NCI-H526 (cell line): ENCODE results near the gene ATP13A5.

Source experiments
- DNase-seq, 2 experiments: peaks; one replicate each; lab custom pipeline; 2025; lab: John Stamatoyannopoulos, UW

Gene ATP13A5

DNA sequence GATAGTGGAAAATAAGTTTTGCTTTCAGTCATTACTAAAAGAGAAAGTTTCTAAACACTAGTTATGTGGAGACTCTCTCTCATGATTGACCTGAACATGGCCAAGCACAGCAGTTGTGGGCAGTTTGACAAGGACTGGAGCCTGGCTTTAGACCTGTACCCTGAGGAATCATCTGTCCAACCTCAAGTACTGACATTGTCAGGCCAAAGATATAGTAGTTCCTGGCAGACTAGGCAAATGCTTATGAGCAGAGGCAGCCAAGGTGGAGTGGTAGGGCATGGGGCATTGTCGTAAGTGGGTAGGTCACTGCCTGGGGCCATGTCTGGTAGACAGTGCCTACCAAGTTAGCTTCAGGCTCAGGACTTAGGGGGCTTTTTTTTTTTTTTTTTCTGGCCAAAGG lies 116.6 kb downstream of the ATP13A5 start:
- no peak for DNase-seq

DNA sequence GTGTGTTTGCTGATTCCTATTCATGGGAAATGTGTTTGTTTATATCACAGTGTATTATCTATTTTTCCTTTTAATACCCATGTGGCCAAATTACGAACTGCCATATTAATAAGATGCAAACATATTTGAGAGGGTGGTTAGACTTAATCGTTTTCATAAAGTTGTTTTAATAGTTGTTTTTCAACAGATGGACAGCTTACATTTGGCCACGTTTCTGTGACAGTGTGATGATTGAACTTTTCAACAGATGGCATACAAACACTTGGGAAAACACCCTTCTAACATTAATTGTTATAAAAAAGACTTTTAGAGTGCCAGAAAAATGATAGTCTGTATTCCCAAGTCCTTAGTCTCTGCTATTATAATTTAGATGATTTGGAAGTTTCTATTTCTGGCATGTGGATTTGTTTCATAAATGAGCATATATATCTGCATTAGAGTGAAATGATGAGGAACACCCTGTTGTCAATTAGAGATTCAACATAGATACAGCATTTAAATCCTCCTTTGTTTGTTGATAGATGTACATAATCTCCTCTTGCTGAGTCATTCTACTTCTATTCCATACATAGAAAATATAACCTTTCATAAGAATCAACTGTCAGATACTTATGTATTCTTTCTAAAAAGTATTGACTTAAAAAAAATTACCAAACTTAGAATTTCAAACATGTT lies 124.4 kb downstream of the ATP13A5 start:
- DNase-seq = no peak

DNA sequence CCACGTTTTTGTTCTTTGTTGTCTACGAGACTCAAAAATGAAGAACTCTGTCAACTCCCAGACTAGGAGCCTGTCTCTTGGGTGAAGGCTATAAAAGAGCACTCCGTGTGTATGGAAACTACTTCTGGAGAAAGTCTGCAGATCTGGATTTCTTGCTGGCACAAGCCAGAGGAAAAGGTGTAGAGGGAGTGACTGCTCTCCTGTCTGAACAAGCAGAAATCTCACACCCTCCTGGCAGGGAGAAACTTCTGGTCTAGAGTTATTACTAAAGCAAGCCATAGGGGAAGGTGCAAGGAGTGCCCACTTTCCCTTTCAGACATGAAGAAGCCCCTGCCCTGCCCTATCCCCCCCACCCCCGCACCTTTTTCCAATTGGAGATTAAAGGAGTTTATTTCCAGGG lies 128.1 kb downstream of the ATP13A5 start:
- no peak for DNase-seq

DNA sequence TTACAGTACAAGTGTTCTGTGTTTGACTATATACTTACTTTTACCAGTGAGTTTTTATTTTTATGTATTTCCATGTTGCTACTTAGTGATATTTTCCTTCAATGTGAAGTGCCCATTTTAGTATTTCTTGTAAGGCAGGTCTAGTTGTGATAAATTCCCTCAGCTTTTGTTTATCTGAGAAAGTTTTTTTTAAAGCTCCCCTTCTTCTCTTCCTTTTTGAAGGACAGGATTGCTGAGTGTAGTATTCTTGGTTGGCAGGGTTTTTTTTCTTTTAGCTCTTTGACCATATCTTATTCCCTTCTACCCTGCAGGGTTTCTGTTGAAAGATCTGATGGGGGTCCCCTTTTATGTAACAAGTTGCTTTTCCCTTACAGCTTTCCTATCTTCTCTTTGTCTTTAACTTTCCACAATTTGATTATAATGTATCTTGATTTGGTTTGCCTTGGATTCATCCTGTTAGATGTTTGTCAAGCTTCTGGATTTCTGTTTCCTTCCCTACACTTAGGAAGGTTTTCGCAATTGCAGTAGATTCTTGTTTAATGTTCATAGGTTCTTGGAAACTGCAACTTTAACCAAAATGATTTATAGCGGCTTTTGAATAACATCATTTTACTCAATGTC lies 129.6 kb downstream of the ATP13A5 start:
- DNase-seq = no peak

DNA sequence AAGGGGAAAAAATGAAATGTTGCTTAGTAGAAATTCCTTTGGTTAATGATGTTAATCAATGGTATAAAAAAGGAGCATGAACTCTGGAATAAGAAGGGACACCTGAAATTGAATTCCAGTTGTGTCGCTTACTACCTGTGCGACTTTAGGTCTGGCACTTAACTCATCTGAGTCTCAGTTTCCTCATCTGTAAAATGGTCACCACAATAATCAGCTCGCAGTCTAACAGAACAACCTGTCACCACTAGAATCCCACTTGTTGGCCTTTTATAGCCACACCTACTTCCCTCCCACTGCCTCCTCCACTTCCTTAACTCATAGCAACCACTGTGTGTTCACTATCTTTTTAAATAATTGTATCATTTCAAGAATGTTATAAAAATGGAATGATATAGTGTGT lies 135.0 kb downstream of the ATP13A5 start:
- no peak for DNase-seq

DNA sequence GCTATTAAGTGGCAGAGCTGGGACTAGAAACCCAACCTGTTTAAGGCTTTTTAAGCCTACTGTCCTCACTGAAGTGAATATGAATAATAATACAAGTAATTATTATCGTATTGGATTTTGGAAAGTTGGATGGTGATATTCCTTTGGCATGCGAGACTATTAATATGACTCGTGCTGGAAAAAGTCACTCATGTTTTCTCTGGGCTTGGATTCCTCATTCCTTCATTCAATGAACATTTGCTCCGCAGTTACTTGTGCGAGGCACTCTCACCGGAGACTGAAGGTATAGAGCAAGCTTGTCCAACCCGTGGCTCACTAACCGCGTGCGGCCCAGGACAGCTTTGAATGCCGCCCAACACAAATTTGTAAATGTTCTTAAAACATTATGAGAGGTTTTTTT lies 136.8 kb downstream of the ATP13A5 start:
- no peak for DNase-seq

DNA sequence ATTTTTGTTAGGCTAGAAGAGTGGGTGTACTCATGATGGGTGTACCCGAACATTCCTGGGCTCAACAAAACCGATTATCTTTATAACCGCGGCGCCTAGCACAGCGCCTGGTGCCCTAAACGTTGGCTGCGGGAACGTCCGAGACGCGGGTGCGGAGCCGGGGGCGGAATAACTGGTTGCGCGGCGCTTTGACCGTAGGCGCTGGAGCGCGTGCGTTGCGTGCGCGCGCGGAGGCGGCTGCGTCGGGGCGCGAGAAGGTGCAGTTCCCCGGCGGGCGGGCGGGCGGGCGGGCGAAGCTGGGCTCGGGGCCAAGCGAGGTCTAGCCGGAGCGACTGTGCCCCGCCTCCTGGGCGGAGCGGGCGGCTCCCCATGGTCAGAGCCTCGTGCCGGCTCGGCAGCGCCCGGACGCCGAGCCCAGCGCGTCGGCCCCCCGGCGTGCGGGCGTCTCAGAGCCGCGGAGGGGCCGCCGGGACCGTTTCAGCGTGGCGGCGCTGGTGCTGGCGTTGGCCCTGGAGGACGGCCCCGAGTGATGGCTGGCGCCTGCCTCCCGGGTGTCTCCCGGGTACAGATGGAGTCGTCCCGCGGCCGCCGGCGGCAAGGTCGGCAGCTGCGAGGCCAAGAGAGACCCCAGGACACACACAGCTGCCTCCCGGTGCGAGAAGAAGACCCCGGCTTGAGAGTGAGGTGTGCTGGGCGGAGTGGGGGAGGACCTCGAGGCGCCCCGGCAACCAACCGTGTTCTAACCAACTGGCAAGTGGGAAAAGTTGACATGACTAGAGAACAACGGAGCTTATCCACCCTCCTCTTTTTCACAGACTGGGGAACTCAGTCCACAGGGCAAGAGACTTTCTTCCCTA lies 137.5 kb downstream of the ATP13A5 start, which contains the start of gene PLAAT1:
Gene PLAAT1 (plus strand): TSS at position 373 of the 857 bp plus-strand sequence. CDS start 14,429 bp downstream, outside the sequence.
- DNase-seq = peak; percentile 44 to 91

DNA sequence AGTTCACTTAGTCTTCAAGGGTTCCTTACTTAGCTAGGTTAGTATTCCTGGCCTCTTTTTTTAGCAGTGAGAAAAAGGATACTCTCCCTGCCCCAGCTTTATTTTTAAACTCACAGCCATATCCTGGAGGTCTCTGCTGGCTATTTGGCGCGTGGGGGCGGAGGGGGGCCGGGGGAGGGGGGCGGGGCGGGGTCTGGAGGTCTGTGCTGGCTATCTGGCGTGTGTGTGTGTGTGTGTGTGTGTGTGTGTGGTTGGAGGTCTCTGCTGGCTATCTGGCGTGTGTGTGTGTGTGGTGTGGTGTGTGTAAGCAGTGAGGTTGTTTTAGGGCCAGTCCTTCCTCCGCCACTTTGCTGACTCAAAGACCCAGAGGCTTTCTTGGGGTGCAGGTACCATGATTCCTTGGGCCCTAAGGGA lies 138.1 kb downstream of the ATP13A5 start:
- peak in 1 of 2 experiments; percentile 57 for DNase-seq

DNA sequence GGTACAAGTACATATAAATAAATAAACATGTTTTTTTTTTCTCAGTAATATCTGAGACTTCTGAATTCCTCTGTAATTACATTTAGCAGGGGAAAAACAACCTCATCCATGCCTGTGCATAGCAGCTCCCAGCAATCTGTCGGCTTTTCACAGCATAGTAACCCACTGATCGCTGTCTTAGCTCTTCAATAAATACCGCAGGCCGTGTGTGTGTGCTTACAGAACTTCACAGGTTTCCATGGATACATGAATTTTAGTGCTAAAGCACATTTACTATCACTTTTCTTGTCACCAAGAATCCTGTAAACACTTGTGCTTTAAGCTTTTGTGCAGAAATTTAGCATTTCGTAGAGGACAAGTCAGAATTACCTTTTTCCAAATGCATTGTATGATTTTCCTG lies 141.5 kb downstream of the ATP13A5 start:
- no peak for DNase-seq

DNA sequence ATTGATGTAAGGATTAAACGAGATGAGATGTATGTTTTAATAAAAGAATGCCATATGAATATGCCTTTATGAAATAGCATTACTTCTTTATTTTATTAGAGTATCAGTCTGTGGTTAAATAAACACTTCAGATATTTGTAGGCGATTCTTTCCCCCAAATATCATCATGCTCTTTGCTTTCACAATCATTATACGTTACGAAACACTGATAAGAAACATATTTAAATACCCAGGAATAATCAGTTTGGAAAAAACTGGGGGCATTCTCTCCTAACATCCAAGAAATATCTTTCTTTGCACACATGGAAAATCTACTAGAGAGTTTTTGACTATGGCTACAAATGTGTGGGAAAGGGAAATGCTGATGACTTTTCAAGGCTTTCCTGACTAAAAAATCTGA lies 142.0 kb downstream of the ATP13A5 start:
- DNase-seq = no peak

DNA sequence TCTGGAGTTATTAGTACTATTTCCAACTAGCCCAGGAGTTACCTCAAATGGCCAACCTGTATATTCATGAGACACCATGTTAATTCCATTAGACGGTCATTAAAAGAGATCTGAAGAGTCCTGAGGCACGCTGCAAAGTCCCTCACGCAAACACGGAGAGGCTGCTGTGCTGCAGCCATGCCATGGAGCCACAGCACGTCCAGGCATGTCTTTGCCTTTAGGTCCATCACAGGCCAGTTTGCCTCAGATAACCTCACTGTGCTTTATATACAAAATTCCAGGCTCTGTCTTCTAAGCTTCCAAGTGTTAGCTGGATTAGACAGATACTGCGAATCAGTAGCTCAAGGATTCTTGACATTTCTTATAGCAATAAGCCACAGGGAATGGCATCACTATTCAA lies 147.4 kb downstream of the ATP13A5 start:
- DNase-seq = peak in 1 of 2 experiments; percentile 74

DNA sequence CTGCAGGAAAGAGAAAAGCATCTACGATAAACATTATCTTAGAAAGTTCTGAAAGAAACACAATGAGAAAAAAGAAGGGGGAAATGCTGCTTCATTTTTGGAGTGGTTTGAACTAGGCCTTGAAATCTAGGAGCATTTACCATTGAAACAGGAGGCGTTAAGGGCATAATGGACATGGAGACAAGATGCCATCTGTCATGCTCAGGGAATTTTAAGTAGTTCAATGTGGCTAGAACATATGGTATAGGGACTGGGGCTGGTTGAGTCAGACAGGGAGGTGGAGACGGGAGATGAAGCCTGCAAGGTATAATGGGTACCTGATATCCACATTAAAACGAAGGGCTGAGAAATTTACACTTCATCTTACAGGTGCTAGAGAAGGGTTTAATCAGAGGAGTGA lies 147.9 kb downstream of the ATP13A5 start:
- DNase-seq = no peak

DNA sequence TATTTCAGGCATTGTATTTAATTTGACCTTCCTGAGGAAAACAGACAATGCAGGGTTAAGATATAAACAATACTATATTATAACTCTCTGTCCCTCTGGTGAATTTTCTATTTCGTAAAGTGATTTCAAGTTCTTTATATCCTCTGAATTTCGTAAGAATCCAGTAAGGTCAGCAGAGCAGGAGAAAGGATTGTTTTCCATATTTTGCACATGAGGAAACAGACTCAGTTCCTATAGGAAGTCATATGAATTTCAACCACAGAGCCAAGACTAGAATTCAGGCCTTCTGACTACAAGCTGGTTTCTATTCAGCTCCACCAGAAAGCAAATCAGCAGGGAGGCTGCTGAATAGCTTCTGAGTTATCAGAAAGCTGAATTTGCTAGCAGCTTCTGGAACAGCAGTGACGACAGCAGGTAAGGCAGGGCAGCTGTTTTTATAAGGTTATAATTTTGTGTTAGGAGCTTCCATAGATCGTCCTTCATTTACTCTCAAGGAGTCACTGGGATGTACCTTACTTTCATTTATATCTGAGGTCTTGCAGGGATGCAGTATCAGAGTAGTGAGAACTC lies 148.6 kb downstream of the ATP13A5 start:
- DNase-seq = no peak

DNA sequence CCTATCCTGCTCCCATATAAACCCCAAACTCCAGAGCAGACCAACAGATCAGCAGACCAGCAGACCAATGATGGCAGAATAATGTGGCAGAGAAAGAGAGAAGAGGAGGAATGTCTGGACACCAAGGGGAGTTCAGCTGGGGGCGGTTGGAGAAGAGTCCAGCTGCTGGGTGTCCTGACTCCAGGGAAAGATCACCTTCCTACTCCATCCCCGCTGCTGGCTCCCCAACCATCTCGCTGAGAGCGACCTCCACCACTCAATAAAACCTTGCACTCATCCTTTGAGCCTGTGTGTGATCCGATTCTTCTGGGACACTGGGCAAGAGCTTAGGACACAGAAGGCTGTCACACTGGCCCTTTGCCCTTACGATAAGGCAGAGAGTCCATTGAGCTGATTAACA lies 150.3 kb downstream of the ATP13A5 start:
- no peak for DNase-seq

DNA sequence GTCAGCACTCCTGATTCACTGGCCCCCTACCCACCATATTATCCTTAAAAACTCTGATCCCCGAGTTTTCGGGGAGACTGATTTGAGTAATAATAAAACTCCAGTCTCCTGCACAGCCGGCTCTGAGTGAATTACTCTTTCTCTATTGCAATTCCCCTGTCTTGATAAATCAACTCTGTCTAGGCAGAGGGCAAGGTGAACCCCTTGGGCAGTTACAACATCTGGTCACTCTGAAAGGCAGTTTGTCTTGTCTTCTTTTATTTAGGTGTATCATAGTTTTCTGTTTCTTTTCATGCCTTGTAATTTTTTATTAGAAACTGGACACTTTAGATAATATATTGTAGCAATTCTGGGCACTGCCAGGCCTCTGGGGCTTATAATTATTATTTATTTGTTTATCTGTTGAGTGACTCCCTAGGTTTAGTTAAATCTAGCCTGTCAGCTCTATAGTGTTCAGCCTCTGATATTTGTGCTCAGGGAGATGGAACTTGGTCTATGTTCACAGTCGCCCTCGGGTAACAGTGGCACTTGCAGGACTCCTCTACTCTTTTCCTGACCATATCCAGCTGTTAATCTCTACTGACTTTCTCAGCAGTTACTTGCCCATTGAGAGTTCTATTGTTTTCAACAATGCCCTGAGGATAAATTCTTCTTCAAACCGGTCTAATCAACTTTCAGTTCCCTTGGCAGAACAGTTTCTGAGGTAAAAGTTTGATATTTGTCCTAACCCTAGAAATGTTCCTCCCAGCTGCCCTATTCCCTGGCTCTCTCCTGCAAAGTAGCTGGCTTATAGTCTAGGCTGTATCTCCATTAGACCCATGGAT lies 153.0 kb downstream of the ATP13A5 start:
- no peak for DNase-seq
